ENCODE results near the gene MGAT4B. TPM values are rescaled to one million over a fixed set of nuclear protein-coding genes. Genes with fewer than 3 reads are reported as not detected.
A peak's percentile ranks its signal among the peaks of the same experiment; 100 is the strongest.

MGAT4B gene
- total RNA-seq, 2 donors from 2014 or later, result 56.1 to 68.5 TPM

DNA sequence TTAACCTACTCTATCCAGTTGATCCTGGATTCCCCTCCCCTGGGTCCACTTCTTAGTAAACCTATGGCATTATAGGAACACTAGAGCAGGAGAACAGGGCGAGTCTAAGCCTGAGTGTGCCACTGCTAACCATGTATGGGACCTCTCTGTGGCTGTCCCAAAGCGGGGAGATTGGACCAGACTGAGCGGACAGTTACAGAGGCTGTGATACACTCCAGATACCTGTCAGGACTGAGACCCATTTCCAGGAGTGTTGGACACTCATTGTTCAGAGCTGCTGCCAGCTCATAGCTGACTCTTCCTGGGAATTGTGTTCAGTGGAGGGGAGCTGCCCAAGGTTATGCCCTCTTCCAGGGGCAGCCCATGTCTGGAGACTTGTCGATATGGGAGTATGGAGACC lies 24.8 kb downstream of the MGAT4B start:
- Mint-ChIP-seq H3K36me3 (ENCODE audit: low read depth) (peaks cover 35% of the 10 kb centered on the region), H3K27me3 (no peaks in the 10 kb centered on the region), H3K4me1 (no peaks in the 10 kb centered on the region), H3K27ac (peak overlapping the region; percentile 4), H3K9me3 (no peaks in the 10 kb centered on the region), H3K4me3 (no peak overlapping the region)
- no peak for ATAC-seq (replicated peaks)

DNA sequence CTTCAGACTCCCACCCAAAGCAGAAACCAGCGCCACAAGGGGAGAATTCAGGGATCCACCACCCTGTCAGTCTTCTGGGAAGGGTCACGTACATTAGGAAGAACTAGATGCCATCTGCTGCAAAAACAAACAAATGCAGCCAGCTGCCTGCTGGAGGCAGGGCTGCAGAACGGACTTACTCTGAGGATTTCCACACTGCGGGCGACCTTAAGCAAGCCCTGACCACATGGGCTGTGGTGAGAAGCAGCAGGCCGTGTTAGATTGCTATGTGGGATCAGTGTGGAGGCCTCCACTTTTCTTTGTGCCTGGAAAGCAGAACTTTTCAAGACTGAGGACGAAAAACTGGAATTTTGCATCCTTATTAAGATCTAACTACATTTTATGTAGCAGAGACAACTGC lies 26.3 kb downstream of the MGAT4B start:
- no peaks in the 10 kb centered on the region for H3K4me1 Mint-ChIP-seq
- no peaks in the 10 kb centered on the region for H3K9me3 Mint-ChIP-seq
- H3K36me3 Mint-ChIP-seq (ENCODE audit: low read depth), result peaks cover 50% of the 10 kb centered on the region
- no peak overlapping the region for H3K27ac Mint-ChIP-seq
- H3K4me3 Mint-ChIP-seq, result no peak overlapping the region
- ATAC-seq (replicated peaks), result no peak
- no peaks in the 10 kb centered on the region for H3K27me3 Mint-ChIP-seq

DNA sequence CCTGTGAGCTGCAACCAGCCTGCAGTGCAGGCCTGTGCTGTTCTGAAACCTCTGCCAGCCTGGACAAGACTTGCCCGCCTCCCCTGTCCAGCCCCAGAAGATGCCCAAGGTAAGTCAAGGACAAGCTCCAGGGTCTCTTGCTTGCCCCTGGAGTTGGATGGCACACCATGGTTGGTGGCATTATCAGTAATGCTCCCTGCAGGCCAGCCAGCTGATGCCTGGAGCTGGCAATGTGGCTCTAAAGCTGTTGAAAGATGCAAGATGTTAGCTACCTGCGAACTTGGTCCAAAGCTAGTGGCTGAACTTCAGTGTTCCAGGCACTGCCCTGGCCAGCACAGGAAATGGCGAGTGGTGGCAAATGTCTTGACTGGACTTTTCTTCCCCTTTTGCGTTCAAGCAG lies 26.8 kb downstream of the MGAT4B start:
- no peak for ATAC-seq (replicated peaks)

DNA sequence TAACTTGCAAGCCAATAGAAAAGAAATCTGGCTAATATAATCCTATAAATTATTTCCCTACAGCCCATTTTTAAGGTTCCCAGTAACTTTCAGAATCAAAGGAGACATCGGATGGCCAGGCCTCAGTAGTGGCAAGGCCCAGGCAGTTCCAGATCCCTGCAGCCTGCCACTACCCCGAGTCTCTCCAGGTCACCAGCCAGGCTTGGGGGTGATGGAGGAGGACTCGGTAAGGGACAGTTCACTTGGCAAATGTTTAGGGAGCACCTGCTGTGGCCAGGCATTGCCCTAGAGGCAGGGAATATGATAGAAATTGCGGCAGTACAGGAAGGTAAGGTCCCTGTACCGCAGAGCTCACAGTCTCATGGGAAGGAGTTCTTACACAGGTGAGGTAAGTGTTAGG lies 28.1 kb downstream of the MGAT4B start:
- Mint-ChIP-seq H3K4me1 (no peaks in the 10 kb centered on the region), H3K27ac (peak overlapping the region; percentile 54), H3K4me3 (no peak overlapping the region), H3K9me3 (no peaks in the 10 kb centered on the region), H3K36me3 (ENCODE audit: low read depth) (peaks cover 67% of the 10 kb centered on the region), H3K27me3 (no peaks in the 10 kb centered on the region)
- ATAC-seq (replicated peaks), result no peak

More for the DNA sequence above, 26.8 kb downstream of the MGAT4B start:
- H3K9me3 Mint-ChIP-seq, result no peaks in the 10 kb centered on the region
- peaks cover 55% of the 10 kb centered on the region for H3K36me3 Mint-ChIP-seq (ENCODE audit: low read depth)
- H3K4me1 Mint-ChIP-seq, result no peaks in the 10 kb centered on the region
- no peak overlapping the region for H3K4me3 Mint-ChIP-seq
- H3K27ac Mint-ChIP-seq, result no peak overlapping the region
- no peaks in the 10 kb centered on the region for H3K27me3 Mint-ChIP-seq

DNA sequence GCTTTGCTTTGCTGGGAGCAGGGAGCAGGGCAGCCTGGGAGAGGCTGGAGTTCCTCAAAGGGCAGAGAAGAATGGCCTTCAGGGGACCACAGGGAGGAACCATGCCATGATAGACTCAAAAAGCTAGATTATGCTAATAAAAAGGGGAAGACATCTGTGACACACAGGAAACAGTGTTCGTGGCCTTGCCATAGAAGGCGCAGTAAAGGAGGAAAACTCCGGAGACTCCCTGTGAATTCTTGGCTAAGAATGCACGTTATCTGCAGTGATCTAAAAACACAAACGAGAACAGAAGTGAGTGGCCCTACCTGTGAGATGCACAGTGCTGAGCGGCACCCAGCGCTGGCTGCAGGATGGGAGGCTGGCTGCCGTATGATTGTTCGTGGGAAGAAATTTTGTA lies 28.8 kb downstream of the MGAT4B start:
- Mint-ChIP-seq H3K27me3 (no peaks in the 10 kb centered on the region), H3K36me3 (ENCODE audit: low read depth) (peaks cover 73% of the 10 kb centered on the region)

DNA sequence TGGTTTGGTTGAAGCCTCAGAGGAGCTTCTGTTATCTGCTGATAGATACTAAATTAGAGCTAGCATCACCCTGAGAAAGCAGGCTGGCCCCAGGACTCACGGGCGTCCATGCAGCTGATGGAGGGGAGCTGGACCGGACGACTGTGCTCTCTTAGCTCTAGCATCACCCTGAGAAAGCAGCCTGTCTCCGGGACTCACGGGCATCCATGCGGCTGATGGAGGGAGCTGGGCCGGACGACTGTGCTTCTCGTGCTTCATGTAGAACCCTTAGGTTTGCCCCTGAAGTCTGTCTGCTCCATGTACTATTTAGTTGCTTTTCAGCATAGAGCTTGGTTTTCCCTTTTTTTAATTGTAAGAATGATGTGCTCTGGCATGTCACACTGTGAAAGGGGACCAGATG lies 29.2 kb downstream of the MGAT4B start:
- Mint-ChIP-seq H3K9me3 (no peaks in the 10 kb centered on the region), H3K4me1 (no peaks in the 10 kb centered on the region), H3K27ac (peak overlapping the region; percentile 10), H3K27me3 (no peaks in the 10 kb centered on the region), H3K4me3 (no peak overlapping the region), H3K36me3 (ENCODE audit: low read depth) (peaks cover 78% of the 10 kb centered on the region)
- no peak for ATAC-seq (replicated peaks)

More for the DNA sequence above, 28.8 kb downstream of the MGAT4B start:
- no peaks in the 10 kb centered on the region for H3K4me1 Mint-ChIP-seq
- no peak overlapping the region for H3K4me3 Mint-ChIP-seq
- no peaks in the 10 kb centered on the region for H3K9me3 Mint-ChIP-seq
- ATAC-seq (replicated peaks), result no peak
- H3K27ac Mint-ChIP-seq, result peak overlapping the region; percentile 10

DNA sequence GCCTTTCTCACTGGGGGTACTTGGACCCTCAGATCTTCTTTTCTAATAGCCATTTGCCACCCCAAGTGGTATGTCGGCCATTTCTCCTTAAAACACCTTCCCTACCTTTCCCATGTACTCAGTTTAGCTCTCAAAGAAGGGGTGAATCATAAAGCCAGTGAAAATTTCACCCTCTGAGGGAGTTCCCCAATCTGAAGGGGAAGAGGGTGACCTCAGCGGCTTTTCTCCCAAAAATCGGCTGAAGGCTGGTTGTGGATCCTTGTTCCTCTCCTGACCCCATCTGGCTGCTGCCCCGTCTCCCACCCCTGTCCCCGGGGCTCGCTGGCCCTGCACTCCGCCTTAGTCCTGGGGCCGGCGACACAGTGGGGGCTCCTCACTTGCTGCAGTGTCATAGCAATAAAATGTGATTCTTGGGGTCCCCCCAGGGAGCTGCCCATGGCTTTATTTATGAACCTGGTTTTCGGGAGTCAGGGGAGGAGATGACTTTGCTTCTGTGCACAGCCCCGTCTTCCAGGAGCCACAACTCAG lies 30.2 kb downstream of the MGAT4B start:
- Mint-ChIP-seq H3K27me3 (no peaks in the 10 kb centered on the region), H3K36me3 (ENCODE audit: low read depth) (peaks cover 88% of the 10 kb centered on the region), H3K27ac (no peak overlapping the region), H3K4me3 (no peak overlapping the region), H3K4me1 (no peaks in the 10 kb centered on the region), H3K9me3 (no peaks in the 10 kb centered on the region)
- no peak for ATAC-seq (replicated peaks)

DNA sequence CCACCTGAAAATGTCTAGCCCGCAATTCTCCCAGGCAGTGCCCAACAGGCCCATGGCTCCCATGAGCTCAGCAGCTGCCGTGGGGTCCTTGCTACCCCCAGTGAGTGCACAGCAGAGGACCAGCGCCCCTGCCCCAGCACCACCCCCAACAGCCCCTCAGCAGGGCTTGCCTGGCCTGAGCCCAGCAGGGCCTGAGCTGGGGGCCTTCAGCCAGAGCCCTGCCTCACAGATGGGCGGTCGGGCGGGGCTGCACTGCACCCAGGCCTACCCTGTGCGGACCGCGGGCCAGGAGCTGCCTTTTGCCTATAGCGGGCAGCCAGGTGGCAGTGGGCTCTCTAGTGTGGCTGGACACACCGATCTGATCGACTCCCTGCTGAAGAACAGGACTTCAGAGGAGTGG lies 32.2 kb downstream of the MGAT4B start:
- Mint-ChIP-seq H3K27me3 (no peaks in the 10 kb centered on the region), H3K4me1 (no peaks in the 10 kb centered on the region), H3K4me3 (no peak overlapping the region), H3K27ac (no peak overlapping the region), H3K9me3 (no peaks in the 10 kb centered on the region), H3K36me3 (ENCODE audit: low read depth) (peaks cover 97% of the 10 kb centered on the region)
- no peak for ATAC-seq (replicated peaks)

DNA sequence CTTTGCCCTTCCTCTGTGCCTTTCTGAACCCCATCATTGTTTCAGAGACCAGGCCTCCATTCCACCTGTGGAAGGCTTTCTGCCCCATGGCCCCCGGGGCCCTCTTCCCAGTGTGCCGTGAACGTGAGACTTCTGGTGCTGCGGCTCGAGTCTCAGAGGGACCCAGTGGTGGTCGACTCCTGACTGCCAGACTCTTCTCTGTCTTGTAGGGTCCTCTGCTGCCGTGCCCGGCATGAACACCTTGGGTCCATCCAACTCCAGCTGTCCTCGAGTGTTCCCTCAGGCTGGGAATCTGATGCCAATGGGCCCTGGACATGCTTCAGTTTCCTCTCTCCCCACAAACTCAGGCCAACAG lies 33.0 kb downstream of the MGAT4B start:
- Mint-ChIP-seq H3K9me3 (no peaks in the 10 kb centered on the region), H3K36me3 (ENCODE audit: low read depth) (peaks cover 99% of the 10 kb centered on the region), H3K4me3 (no peak overlapping the region), H3K4me1 (no peaks in the 10 kb centered on the region), H3K27me3 (no peaks in the 10 kb centered on the region), H3K27ac (peak overlapping the region; percentile 43)
- ATAC-seq (replicated peaks), result no peak

DNA sequence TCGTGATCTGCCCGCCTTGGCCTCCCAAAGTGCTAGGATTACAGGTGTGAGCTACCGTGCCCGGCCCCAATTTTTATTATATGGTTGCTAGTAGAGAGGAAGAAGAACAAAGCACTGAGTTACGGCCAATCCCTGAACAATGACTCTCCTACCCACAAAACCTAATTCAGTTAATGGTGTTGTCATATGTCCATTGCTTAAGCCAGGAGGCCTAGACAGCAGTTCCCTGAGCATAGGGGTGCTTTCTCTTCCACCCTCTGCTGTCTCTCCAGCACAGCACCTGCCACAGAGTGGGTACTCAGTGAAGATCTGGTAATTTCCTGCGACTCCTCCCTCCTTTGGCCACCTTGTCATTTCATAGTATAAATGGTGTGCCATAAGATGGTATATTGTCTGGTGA lies 34.3 kb downstream of the MGAT4B start:
- no peaks in the 10 kb centered on the region for H3K4me1 Mint-ChIP-seq
- no peaks in the 10 kb centered on the region for H3K27me3 Mint-ChIP-seq
- no peak for ATAC-seq (replicated peaks)
- H3K4me3 Mint-ChIP-seq, result no peak overlapping the region
- H3K27ac Mint-ChIP-seq, result no peak overlapping the region
- no peaks in the 10 kb centered on the region for H3K9me3 Mint-ChIP-seq
- H3K36me3 Mint-ChIP-seq (ENCODE audit: low read depth), result peaks cover 99% of the 10 kb centered on the region

DNA sequence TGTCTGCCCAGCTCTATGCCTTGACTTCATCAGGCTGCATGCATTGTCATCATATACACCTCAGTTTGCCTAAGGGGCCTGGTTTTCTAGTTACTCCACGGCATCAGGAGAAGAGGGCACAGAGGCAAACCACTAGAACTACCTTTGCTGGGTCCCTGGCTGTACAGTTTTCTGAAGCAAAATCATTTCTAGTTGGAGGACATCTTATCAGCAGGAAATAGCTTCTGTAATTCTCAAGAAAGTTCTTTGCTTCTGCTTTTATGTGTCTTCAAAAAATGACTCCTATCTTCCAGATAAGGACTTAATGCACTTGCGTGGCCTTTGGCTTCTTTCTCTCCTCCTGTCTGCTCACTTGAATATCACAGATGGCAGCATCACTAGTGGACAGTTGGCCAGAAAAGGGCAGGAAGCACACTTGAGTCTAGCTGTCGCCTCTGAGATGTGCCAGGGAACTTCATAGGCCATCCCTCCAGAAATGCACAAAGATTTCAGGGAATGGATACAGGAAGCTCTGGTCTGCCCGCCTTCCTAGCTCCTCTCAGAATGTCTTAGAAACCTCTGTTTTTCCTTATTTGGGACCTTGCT lies 35.3 kb downstream of the MGAT4B start:
- Mint-ChIP-seq H3K9me3 (no peaks in the 10 kb centered on the region), H3K27ac (no peak overlapping the region), H3K27me3 (no peaks in the 10 kb centered on the region), H3K4me3 (no peak overlapping the region), H3K36me3 (ENCODE audit: low read depth) (peaks cover 99% of the 10 kb centered on the region), H3K4me1 (no peaks in the 10 kb centered on the region)
- no peak for ATAC-seq (replicated peaks)

DNA sequence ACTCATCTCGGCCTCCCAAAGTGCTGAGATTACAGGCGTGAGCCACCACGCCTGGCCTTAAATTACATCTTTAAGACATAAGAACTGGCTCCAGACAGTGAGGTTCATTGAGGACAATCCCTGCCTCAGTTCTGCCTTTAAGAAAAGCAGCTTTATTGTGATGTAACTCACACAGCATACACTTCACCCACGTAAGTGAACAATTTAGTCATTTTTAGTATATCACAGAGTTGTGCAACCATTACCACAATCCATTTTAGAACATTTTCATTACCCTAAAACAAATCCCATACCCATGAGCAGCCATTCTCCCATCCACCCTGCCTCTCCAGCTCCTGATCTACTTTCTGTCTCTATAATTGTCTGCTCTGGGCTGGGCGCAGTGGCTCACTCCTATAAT lies 36.9 kb downstream of the MGAT4B start:
- H3K27me3 Mint-ChIP-seq, result no peaks in the 10 kb centered on the region
- ATAC-seq (replicated peaks), result no peak
- H3K36me3 Mint-ChIP-seq (ENCODE audit: low read depth), result peaks cover 97% of the 10 kb centered on the region
- H3K4me3 Mint-ChIP-seq, result no peak overlapping the region
- peaks cover 4% of the 10 kb centered on the region for H3K4me1 Mint-ChIP-seq
- no peak overlapping the region for H3K27ac Mint-ChIP-seq
- no peaks in the 10 kb centered on the region for H3K9me3 Mint-ChIP-seq

DNA sequence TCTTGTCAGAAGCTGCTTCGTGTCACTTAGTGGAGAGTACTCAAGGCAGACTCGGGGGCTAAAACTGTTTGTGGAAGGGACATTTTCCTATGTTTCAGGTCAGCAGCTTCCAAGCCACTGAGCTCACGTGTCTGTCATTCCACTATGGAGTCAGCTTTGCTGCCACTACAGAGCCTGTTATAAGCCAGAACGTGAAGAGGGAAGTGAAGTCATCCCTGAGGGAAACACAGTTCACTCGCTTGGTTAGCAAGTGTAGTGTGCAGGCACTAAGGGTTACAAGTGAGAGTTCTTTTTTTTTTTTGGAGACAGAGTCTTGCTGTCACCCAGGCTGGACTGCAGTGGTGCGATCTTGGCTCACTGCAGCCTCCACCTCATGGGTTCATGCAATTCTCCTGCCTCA lies 37.4 kb downstream of the MGAT4B start:
- Mint-ChIP-seq H3K9me3 (no peaks in the 10 kb centered on the region), H3K4me1 (peaks cover 4% of the 10 kb centered on the region), H3K36me3 (ENCODE audit: low read depth) (peaks cover 95% of the 10 kb centered on the region), H3K27ac (peak overlapping the region; percentile 23), H3K4me3 (no peak overlapping the region), H3K27me3 (no peaks in the 10 kb centered on the region)
- ATAC-seq (replicated peaks), result no peak

DNA sequence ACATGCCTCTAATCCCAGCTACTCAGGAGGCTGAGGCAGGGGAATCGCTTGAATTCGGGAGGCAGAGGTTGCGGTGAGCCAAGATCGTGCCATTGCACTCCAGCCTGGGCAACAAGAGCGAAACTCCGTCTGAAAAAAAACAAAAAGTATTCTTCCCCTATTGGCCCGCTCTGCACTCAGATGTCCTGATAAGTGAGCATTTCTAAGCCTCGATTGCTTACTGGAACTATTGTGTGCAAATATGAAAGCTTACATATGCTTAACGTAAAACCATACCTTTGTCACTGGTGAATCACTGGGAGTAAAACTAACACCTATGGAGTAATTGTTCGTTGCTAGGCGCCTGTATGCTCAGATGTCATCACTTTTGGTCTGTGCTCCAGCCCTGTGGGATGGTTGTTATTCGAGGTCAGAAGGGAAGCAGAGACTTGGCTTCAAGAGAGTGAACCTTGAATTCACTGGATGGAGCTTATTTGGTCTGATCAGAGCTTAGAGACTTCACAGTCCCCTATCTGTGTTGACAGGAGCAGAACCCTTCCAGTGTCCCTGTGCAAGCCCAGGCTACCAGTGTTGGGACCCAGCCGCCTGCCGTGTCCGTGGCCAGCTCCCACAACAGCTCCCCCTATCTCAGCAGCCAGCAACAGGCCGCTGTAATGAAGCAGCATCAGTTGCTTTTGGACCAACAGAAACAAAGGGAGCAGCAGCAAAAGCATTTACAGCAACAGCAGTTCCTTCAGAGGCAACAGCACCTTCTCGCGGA lies 38.2 kb downstream of the MGAT4B start:
- Mint-ChIP-seq H3K27ac (peak overlapping the region; percentile 23), H3K36me3 (ENCODE audit: low read depth) (peaks cover 93% of the 10 kb centered on the region), H3K9me3 (no peaks in the 10 kb centered on the region), H3K4me1 (peaks cover 4% of the 10 kb centered on the region), H3K27me3 (no peaks in the 10 kb centered on the region), H3K4me3 (no peak overlapping the region)
- peak; percentile 93 for ATAC-seq (replicated peaks)

DNA sequence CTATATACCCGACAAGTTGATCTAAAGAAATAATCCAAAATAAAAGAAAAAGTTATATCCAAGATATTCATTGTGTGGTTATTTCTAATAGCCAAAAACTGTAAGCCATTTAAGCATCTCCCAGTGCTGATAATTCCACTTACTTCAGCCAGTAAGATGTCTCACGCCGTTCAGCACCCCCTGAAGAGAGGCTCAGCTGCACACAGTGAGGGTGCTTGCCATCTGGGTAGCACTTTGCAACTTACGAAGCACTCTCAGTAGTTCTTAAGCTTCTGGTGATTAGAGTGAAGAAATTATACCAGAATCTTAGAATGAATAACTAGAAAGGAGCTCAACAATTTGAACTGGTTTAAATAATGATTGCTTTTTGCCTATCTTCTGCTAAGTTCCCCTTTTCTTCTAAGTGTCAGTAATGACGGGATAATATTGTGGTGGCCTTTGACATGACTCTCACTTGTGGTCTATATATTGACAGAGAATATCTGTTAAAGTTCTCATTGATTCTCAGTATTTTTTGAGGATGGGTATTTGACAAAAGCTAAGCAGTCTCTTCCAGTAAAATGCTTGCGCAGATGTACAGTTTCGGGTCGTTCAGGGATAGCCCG lies 39.1 kb downstream of the MGAT4B start:
- no peak for ATAC-seq (replicated peaks)
- Mint-ChIP-seq H3K36me3 (ENCODE audit: low read depth) (peaks cover 84% of the 10 kb centered on the region), H3K4me1 (peaks cover 11% of the 10 kb centered on the region)

More for the DNA sequence above, 39.1 kb downstream of the MGAT4B start:
- Mint-ChIP-seq H3K9me3 (no peaks in the 10 kb centered on the region), H3K4me3 (no peak overlapping the region), H3K27ac (peak overlapping the region; percentile 23), H3K27me3 (no peaks in the 10 kb centered on the region)

Data from activated T-helper 17 cell treated with anti-CD3 and anti-CD28 coated beads, Interleukin-2, amount 50 U/mL, for 72 hours (primary cell).